Neural crest cell (in vitro differentiated cells): Measurements from ENCODE around the gene LRP11. TPM values are rescaled to one million over a fixed set of nuclear protein-coding genes. Genes with fewer than 3 reads are reported as not detected.

Experiments used
- DNase-seq: peaks from one replicate; pipeline ENCODE4 v3.0.0; 2021; ENCODE audit warnings: low read depth, mixed read lengths, low spot score
- H3K27ac Mint-ChIP-seq: one replicate; pipeline ENCODE4 v1.8.0; 2021; ENCODE audit warnings: mild to moderate bottlenecking, mixed read lengths; ENCODE audit not compliant: unreplicated experiment
- H3K27me3 Mint-ChIP-seq: 2 replicates; pipeline ENCODE4 v1.8.0; 2021; ENCODE audit warnings: low read depth, mild to moderate bottlenecking, mixed read lengths
- H3K36me3 Mint-ChIP-seq: 2 replicates; pipeline ENCODE4 v1.8.0; 2021; ENCODE audit warnings: low read depth, mild to moderate bottlenecking, mixed read lengths
- H3K4me1 Mint-ChIP-seq: 2 replicates; pipeline ENCODE4 v1.8.0; 2021; ENCODE audit warnings: mixed read lengths
- H3K4me3 Mint-ChIP-seq: one replicate; pipeline ENCODE4 v1.8.0; 2021; ENCODE audit warnings: mild to moderate bottlenecking, mixed read lengths
- H3K9me3 Mint-ChIP-seq: 2 replicates; pipeline ENCODE4 v1.8.0; 2021; ENCODE audit warnings: mixed read lengths
- CTCF ChIP-seq: fragments of 200-600 bp; sonication (generic); conservative IDR thresholded peaks from 2 replicates; pipeline ENCODE4 v1.5.0; 2021; ENCODE audit warnings: antibody characterized with exemption, mild to moderate bottlenecking
- total RNA-seq: library from RNA; stranded (reverse); gene quantifications from 2 replicates; pipeline ENCODE4 v1.2.1, GENCODE V29; 2021

The LRP11 gene
- total RNA-seq, 1 donor from 2014 or later = 29.8 TPM

- Mint-ChIP-seq H3K27me3 (no peaks in the 10 kb centered on the region), H3K4me3 (no peak overlapping the region), H3K27ac (no peak overlapping the region), H3K9me3 (no peaks in the 10 kb centered on the region), H3K36me3 (peaks cover 9% of the 10 kb centered on the region), H3K4me1 (peaks cover 6% of the 10 kb centered on the region)
- no peak for TF ChIP-seq CTCF
- DNase-seq = no peak
These were observed 58.0 kb downstream of the LRP11 start for GRCh38 chr6:149806127-149806526.

DNA sequence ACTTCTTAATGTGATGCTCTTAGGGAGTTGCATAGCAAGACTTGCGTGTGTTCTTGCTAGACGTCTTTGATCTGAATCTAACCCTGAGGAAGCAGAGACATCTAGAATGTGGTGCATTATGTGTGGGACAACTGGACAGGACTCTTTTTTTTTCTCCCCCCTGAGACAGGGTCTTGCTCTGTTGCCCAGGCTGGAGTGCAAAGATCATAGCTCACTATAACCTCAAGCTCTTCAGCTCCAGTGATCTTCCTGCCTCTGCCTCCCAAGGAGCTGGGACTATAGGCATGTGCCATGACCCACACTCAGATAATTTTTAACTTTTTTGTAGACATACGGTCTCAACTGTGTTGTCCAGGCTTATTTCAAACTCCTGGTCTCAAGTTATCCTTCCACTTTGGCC, 80.6 kb downstream of the LRP11 start:
- TF ChIP-seq CTCF = no peak
- no peak overlapping the region for H3K4me3 Mint-ChIP-seq
- DNase-seq = no peak
- no peaks in the 10 kb centered on the region for H3K4me1 Mint-ChIP-seq
- H3K27me3 Mint-ChIP-seq = no peaks in the 10 kb centered on the region
- no peaks in the 10 kb centered on the region for H3K9me3 Mint-ChIP-seq
- H3K27ac Mint-ChIP-seq = no peak overlapping the region
- peaks cover 16% of the 10 kb centered on the region for H3K36me3 Mint-ChIP-seq

GRCh38 chr6:149782337-149782736, 81.8 kb downstream of the LRP11 start:
- DNase-seq = no peak
- no peaks in the 10 kb centered on the region for H3K27me3 Mint-ChIP-seq
- no peaks in the 10 kb centered on the region for H3K9me3 Mint-ChIP-seq
- TF ChIP-seq CTCF = no peak
- H3K4me3 Mint-ChIP-seq = no peak overlapping the region
- no peaks in the 10 kb centered on the region for H3K4me1 Mint-ChIP-seq
- no peak overlapping the region for H3K27ac Mint-ChIP-seq
- H3K36me3 Mint-ChIP-seq = peaks cover 9% of the 10 kb centered on the region

GRCh38 chr6:149781715-149782114, 82.4 kb downstream of the LRP11 start:
- Mint-ChIP-seq H3K36me3 (peaks cover 9% of the 10 kb centered on the region), H3K9me3 (no peaks in the 10 kb centered on the region), H3K4me3 (no peak overlapping the region), H3K27ac (no peak overlapping the region), H3K27me3 (no peaks in the 10 kb centered on the region), H3K4me1 (no peaks in the 10 kb centered on the region)
- no peak for TF ChIP-seq CTCF
- DNase-seq = no peak

GRCh38 chr6:149779644-149779963, 84.6 kb downstream of the LRP11 start:
- H3K4me1 Mint-ChIP-seq = no peaks in the 10 kb centered on the region
- no peak for TF ChIP-seq CTCF
- no peak for DNase-seq
- H3K36me3 Mint-ChIP-seq = peaks cover 8% of the 10 kb centered on the region
- no peak overlapping the region for H3K27ac Mint-ChIP-seq
- no peaks in the 10 kb centered on the region for H3K27me3 Mint-ChIP-seq
- no peak overlapping the region for H3K4me3 Mint-ChIP-seq
- no peaks in the 10 kb centered on the region for H3K9me3 Mint-ChIP-seq

GRCh38 chr6:149777624-149778023, 86.5 kb downstream of the LRP11 start:
- no peak for DNase-seq
- Mint-ChIP-seq H3K9me3 (no peaks in the 10 kb centered on the region), H3K4me3 (no peak overlapping the region), H3K27me3 (no peaks in the 10 kb centered on the region), H3K36me3 (peaks cover 3% of the 10 kb centered on the region), H3K4me1 (no peaks in the 10 kb centered on the region), H3K27ac (no peak overlapping the region)
- TF ChIP-seq CTCF = no peak
